Neural progenitor cell (in vitro differentiated cells): ENCODE results near the gene COL25A1. TPM values are rescaled to one million over a fixed set of nuclear protein-coding genes. Genes with fewer than 3 reads are reported as not detected.

Source experiments
- DNase-seq: peaks from one replicate; pipeline ENCODE4 v3.0.0-alpha.2; 2016; ENCODE audit warnings: low spot score
- H2AFZ ChIP-seq: fragments of 200-600 bp; sonication (generic); replicated peaks from 2 replicates; pipeline ENCODE4 v1.6.1; 2016; ENCODE audit warnings: antibody characterized with exemption
- H3F3A ChIP-seq: fragments of 200-600 bp; sonication (generic); 2 replicates; pipeline ENCODE4 v1.6.1; 2016; ENCODE audit warnings: antibody characterized with exemption, low read depth
- H3K27ac ChIP-seq: fragments of 200-600 bp; sonication (generic); 2 replicates; pipeline ENCODE4 v1.5.1; 2016; ENCODE audit warnings: mild to moderate bottlenecking
- H3K27me3 ChIP-seq: fragments of 200-600 bp; sonication (generic); 2 replicates; pipeline ENCODE4 v1.6.1; 2016; ENCODE audit warnings: mild to moderate bottlenecking, moderate library complexity
- H3K36me3 ChIP-seq: fragments of 200-600 bp; sonication (generic); 2 replicates; pipeline ENCODE4 v1.5.1; 2016
- H3K4me1 ChIP-seq: fragments of 200-600 bp; sonication (generic); 2 replicates; pipeline ENCODE4 v1.6.1; 2016; ENCODE audit warnings: mixed run types
- H3K4me2 ChIP-seq: fragments of 200-600 bp; sonication (generic); 2 replicates; pipeline ENCODE4 v1.6.1; 2016
- H3K4me3 ChIP-seq: fragments of 200-600 bp; sonication (generic); 2 replicates; pipeline ENCODE4 v1.5.1; 2016
- H3K79me2 ChIP-seq: fragments of 200-600 bp; sonication (generic); 2 replicates; pipeline ENCODE4 v1.6.1; 2016; ENCODE audit warnings: low read depth
- H3K9ac ChIP-seq: fragments of 200-600 bp; sonication (generic); 2 replicates; pipeline ENCODE4 v1.6.1; 2016
- H3K9me3 ChIP-seq: fragments of 200-600 bp; sonication (generic); 2 replicates; pipeline ENCODE4 v1.5.1; 2016; ENCODE audit warnings: low read depth
- H4K20me1 ChIP-seq: fragments of 200-600 bp; sonication (generic); 2 replicates; pipeline ENCODE4 v1.6.1; 2016; ENCODE audit warnings: low read depth
- H3K27ac Mint-ChIP-seq: 3 replicates; pipeline ENCODE4 v1.8.0; 2021; ENCODE audit warnings: mixed read lengths
- H3K27me3 Mint-ChIP-seq: 2 replicates; pipeline ENCODE4 v1.8.0; 2022; ENCODE audit warnings: low read depth, mild to moderate bottlenecking, inconsistent platforms, moderate library complexity, mixed read lengths; ENCODE audit not compliant: insufficient read depth
- H3K36me3 Mint-ChIP-seq: 3 replicates; pipeline ENCODE4 v1.8.0; 2021; ENCODE audit warnings: mixed read lengths
- H3K4me1 Mint-ChIP-seq: 3 replicates; pipeline ENCODE4 v1.8.0; 2021; ENCODE audit warnings: mixed read lengths
- H3K4me3 Mint-ChIP-seq: 3 replicates; pipeline ENCODE4 v1.8.0; 2021; ENCODE audit warnings: mild to moderate bottlenecking, moderate library complexity, mixed read lengths
- H3K9me3 Mint-ChIP-seq: 3 replicates; pipeline ENCODE4 v1.8.0; 2020; ENCODE audit warnings: mixed read lengths
- EZH2 ChIP-seq: fragments of 200-600 bp; sonication (generic); IDR thresholded peaks from 2 replicates; pipeline ENCODE4 v1.6.1; 2017; ENCODE audit warnings: antibody characterized with exemption, mild to moderate bottlenecking, moderate library complexity
- EZH2phosphoT487 ChIP-seq: fragments of 200-600 bp; sonication (generic); IDR thresholded peaks from 2 replicates; pipeline ENCODE4 v1.6.1; 2017; ENCODE audit warnings: antibody characterized with exemption
- total RNA-seq: library from RNA; depleted of rRNA; stranded (reverse); fragments of >200 nt; gene quantifications from 2 replicates; pipeline ENCODE4 v1.2.3, GENCODE V29; 2015; ENCODE audit warnings: low replicate concordance
- TF ChIP-seq, protein P1 (sequence below): fragments of 200-600 bp; sonication (generic); IDR thresholded peaks from 2 replicates; pipeline ENCODE4 v1.5.1; 2017; ENCODE audit warnings: antibody characterized with exemption, mild to moderate bottlenecking

Gene COL25A1
- total RNA-seq, 1 donor from 2014 or later, result 1.3 TPM

DNA sequence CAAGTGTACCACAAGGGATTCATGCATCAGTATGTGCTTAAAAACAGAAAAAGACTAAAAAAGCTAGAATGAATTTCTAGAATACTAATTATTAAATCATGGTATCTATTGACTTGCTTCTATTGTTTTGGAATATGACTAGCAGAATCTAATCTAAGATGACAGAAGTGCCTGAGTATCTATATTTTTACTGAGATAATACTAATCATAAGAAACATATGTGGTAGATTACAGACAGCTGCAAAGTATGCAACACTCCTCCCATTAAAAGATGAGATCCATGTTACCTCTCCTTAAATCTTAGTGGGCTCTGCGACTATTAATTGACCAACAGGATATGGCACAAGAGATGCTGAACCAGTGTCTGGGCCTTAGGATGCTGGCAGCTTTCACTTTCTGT is 89.4 kb downstream of the COL25A1 start:
- no peaks in the 10 kb centered on the region for H3K9me3 Mint-ChIP-seq
- Histone ChIP-seq H3F3A (no peaks in the 10 kb centered on the region), H3K4me1 (no peaks in the 10 kb centered on the region), H4K20me1 (no peaks in the 10 kb centered on the region), H3K27me3 (no peaks in the 10 kb centered on the region), H3K4me2 (no peak overlapping the region), H3K4me3 (no peak overlapping the region), H3K9ac (no peak overlapping the region), H3K79me2 (no peaks in the 10 kb centered on the region), H2AFZ (no peak overlapping the region), H3K36me3 (no peaks in the 10 kb centered on the region), H3K9me3 (no peaks in the 10 kb centered on the region), H3K27ac (no peak overlapping the region)
- DNase-seq, result no peak
- no peaks in the 10 kb centered on the region for H3K4me1 Mint-ChIP-seq
- H3K36me3 Mint-ChIP-seq, result no peaks in the 10 kb centered on the region
- H3K27me3 Mint-ChIP-seq, result no peaks in the 10 kb centered on the region
- TF ChIP-seq EZH2phosphoT487 (no peak), EZH2 (no peak)
- TF ChIP-seq, protein P1, sequence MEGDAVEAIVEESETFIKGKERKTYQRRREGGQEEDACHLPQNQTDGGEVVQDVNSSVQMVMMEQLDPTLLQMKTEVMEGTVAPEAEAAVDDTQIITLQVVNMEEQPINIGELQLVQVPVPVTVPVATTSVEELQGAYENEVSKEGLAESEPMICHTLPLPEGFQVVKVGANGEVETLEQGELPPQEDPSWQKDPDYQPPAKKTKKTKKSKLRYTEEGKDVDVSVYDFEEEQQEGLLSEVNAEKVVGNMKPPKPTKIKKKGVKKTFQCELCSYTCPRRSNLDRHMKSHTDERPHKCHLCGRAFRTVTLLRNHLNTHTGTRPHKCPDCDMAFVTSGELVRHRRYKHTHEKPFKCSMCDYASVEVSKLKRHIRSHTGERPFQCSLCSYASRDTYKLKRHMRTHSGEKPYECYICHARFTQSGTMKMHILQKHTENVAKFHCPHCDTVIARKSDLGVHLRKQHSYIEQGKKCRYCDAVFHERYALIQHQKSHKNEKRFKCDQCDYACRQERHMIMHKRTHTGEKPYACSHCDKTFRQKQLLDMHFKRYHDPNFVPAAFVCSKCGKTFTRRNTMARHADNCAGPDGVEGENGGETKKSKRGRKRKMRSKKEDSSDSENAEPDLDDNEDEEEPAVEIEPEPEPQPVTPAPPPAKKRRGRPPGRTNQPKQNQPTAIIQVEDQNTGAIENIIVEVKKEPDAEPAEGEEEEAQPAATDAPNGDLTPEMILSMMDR, result no peak
- no peak overlapping the region for H3K27ac Mint-ChIP-seq
- H3K4me3 Mint-ChIP-seq, result no peak overlapping the region

- Histone ChIP-seq H3K4me1 (no peaks in the 10 kb centered on the region), H3F3A (no peaks in the 10 kb centered on the region), H3K9me3 (no peaks in the 10 kb centered on the region), H3K36me3 (no peaks in the 10 kb centered on the region), H3K27me3 (no peaks in the 10 kb centered on the region), H3K9ac (no peak overlapping the region), H2AFZ (no peak overlapping the region), H3K79me2 (no peaks in the 10 kb centered on the region), H3K4me3 (no peak overlapping the region), H3K4me2 (no peak overlapping the region), H3K27ac (no peak overlapping the region), H4K20me1 (no peaks in the 10 kb centered on the region)
- H3K36me3 Mint-ChIP-seq, result no peaks in the 10 kb centered on the region
- H3K27ac Mint-ChIP-seq, result no peak overlapping the region
- H3K4me1 Mint-ChIP-seq, result peaks cover 6% of the 10 kb centered on the region
- TF ChIP-seq, protein P1, result no peak
- TF ChIP-seq EZH2 (no peak), EZH2phosphoT487 (no peak)
- no peak for DNase-seq
- H3K9me3 Mint-ChIP-seq, result no peaks in the 10 kb centered on the region
- H3K4me3 Mint-ChIP-seq, result no peak overlapping the region
- no peaks in the 10 kb centered on the region for H3K27me3 Mint-ChIP-seq
Measured at GRCh38 chr4:109211671-109212070, 90.8 kb downstream of the COL25A1 start.

- Histone ChIP-seq H3K4me1 (no peaks in the 10 kb centered on the region), H3K4me2 (no peak overlapping the region), H3K27ac (no peak overlapping the region), H3K9ac (no peak overlapping the region), H4K20me1 (no peaks in the 10 kb centered on the region), H3K9me3 (no peaks in the 10 kb centered on the region), H3K36me3 (no peaks in the 10 kb centered on the region), H3K27me3 (no peaks in the 10 kb centered on the region), H3K4me3 (no peak overlapping the region), H3K79me2 (no peaks in the 10 kb centered on the region), H3F3A (no peaks in the 10 kb centered on the region), H2AFZ (no peak overlapping the region)
- Mint-ChIP-seq H3K4me3 (no peak overlapping the region), H3K4me1 (peaks cover 18% of the 10 kb centered on the region), H3K36me3 (no peaks in the 10 kb centered on the region), H3K27ac (no peak overlapping the region), H3K9me3 (no peaks in the 10 kb centered on the region), H3K27me3 (no peaks in the 10 kb centered on the region)
- TF ChIP-seq, protein P1, result no peak
- TF ChIP-seq EZH2, result no peak
- TF ChIP-seq EZH2phosphoT487, result no peak
- no peak for DNase-seq
Measured at GRCh38 chr4:109209647-109210046, 92.8 kb downstream of the COL25A1 start.

DNA sequence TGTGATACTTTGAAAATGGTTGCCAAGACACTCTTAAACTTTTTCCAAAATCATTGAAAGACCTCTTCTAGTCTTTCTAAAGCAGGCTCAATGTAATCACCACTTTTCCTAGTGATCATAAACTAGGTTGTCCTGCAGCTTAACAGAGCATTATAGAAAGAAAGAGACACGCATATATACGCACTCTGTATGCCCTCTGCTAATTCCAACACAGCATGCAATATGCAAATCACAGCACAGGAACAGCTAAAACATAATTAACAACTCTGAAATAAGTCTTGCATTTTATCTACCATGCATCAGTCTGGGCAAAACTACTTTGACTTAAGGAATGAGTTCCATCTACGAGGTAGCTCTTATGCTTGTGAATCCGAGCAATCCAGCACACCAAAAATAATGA is 94.6 kb downstream of the COL25A1 start:
- DNase-seq, result no peak
- Histone ChIP-seq H3K4me2 (no peak overlapping the region), H2AFZ (no peak overlapping the region), H3F3A (no peaks in the 10 kb centered on the region), H3K79me2 (no peaks in the 10 kb centered on the region), H3K36me3 (no peaks in the 10 kb centered on the region), H3K9me3 (no peaks in the 10 kb centered on the region), H3K27me3 (no peaks in the 10 kb centered on the region), H3K27ac (no peak overlapping the region), H3K4me3 (no peak overlapping the region), H3K4me1 (no peaks in the 10 kb centered on the region), H4K20me1 (no peaks in the 10 kb centered on the region), H3K9ac (no peak overlapping the region)
- H3K9me3 Mint-ChIP-seq, result no peaks in the 10 kb centered on the region
- H3K4me3 Mint-ChIP-seq, result no peak overlapping the region
- no peaks in the 10 kb centered on the region for H3K36me3 Mint-ChIP-seq
- H3K27ac Mint-ChIP-seq, result no peak overlapping the region
- TF ChIP-seq EZH2, result no peak
- TF ChIP-seq, protein P1, result no peak
- no peak for TF ChIP-seq EZH2phosphoT487
- no peaks in the 10 kb centered on the region for H3K27me3 Mint-ChIP-seq
- H3K4me1 Mint-ChIP-seq, result peaks cover 18% of the 10 kb centered on the region
